PC-9 (cell line): ENCODE measurements around the gene ZSCAN31. TPM values are rescaled to one million over a fixed set of nuclear protein-coding genes. Genes with fewer than 3 reads are reported as not detected.

Experiments
- BruUV-seq: library from RNA; stranded (reverse); fragments of 400-500 nt; replicated peaks from 2 replicates; lab custom pipeline; 2021; lab: Mats Ljungman, UMichigan
- CTCF ChIA-PET: fragments of 300-600 bp; sonication (Branson Sonifier 250); formaldehyde crosslinking; loops from one replicate; lab custom pipeline; 2022; ENCODE audit warnings: antibody characterized with exemption; lab: Charles Lee
- POLR2A ChIA-PET: fragments of 300-600 bp; sonication (Branson Sonifier 250); formaldehyde crosslinking; loops from one replicate; lab custom pipeline; 2022; ENCODE audit warnings: antibody characterized with exemption; ENCODE audit not compliant: unreplicated experiment; lab: Charles Lee
- DNase-seq, 2 experiments: peaks; one replicate each; pipeline versions ENCODE4 v3.0.0 to v3.0.0-alpha.2; 2015 to 2022; ENCODE audit warnings: mixed read lengths in 1 of 2
- H2AFZ ChIP-seq: fragments of 200-600 bp; sonication (generic); 2 replicates; pipeline ENCODE4 v1.8.1; 2017; ENCODE audit warnings: antibody characterized with exemption
- H3F3A ChIP-seq: fragments of 200-600 bp; sonication (generic); 2 replicates; pipeline ENCODE4 v1.8.1; 2017; ENCODE audit warnings: antibody characterized with exemption, mild to moderate bottlenecking, low read depth; ENCODE audit not compliant: insufficient read depth
- H3K27ac ChIP-seq: fragments of 200-600 bp; sonication (generic); 2 replicates; pipeline ENCODE4 v1.6.1; 2016; ENCODE audit warnings: mixed run types
- H3K27me3 ChIP-seq: fragments of 200-600 bp; sonication (generic); 2 replicates; pipeline ENCODE4 v1.6.1; 2016; ENCODE audit warnings: low read depth, mixed run types; ENCODE audit not compliant: insufficient read depth
- H3K36me3 ChIP-seq: fragments of 200-600 bp; sonication (generic); 2 replicates; pipeline ENCODE4 v1.6.1; 2016; ENCODE audit warnings: low read depth, mixed run types
- H3K4me1 ChIP-seq: fragments of 200-600 bp; sonication (generic); replicated peaks from 2 replicates; pipeline ENCODE4 v1.6.1; 2016; ENCODE audit warnings: mixed run types; ENCODE audit not compliant: insufficient read depth
- H3K4me2 ChIP-seq: fragments of 200-600 bp; sonication (generic); 2 replicates; pipeline ENCODE4 v1.6.1; 2017; ENCODE audit warnings: mixed run types
- H3K4me3 ChIP-seq: fragments of 200-600 bp; sonication (generic); 2 replicates; pipeline ENCODE4 v1.6.1; 2016; ENCODE audit warnings: mixed run types
- H3K79me2 ChIP-seq: fragments of 200-600 bp; sonication (generic); 2 replicates; pipeline ENCODE4 v1.6.1; 2017; ENCODE audit warnings: low read depth, mixed run types
- H3K9me2 ChIP-seq: fragments of 200-600 bp; sonication (generic); 2 replicates; pipeline ENCODE4 v1.8.1; 2017; ENCODE audit warnings: mild to moderate bottlenecking; ENCODE audit not compliant: insufficient read depth
- H3K9me3 ChIP-seq: fragments of 200-600 bp; sonication (generic); 2 replicates; pipeline ENCODE4 v1.8.1; 2016; ENCODE audit warnings: low read depth; ENCODE audit not compliant: insufficient read depth
- H4K20me1 ChIP-seq: fragments of 200-600 bp; sonication (generic); 2 replicates; pipeline ENCODE4 v1.8.1; 2017; ENCODE audit not compliant: insufficient read depth
- EZH2 ChIP-seq: fragments of 200-600 bp; sonication (generic); IDR thresholded peaks from 2 replicates; pipeline ENCODE4 v1.8.0; 2017; ENCODE audit warnings: antibody characterized with exemption, low read depth
- intact Hi-C: fragments of 100-400 bp; cut with micrococcal nuclease; formaldehyde crosslinking; loops from one replicate; pipeline ENCODE4 v1.10.0; 2022; ENCODE audit not compliant: unreplicated experiment
- total RNA-seq: library from RNA; stranded (reverse); gene quantifications from 2 replicates; pipeline ENCODE4 v1.2.3, GENCODE V29; 2021
- TF ChIP-seq, protein P1 (sequence below): fragments of 200-600 bp; sonication (generic); conservative IDR thresholded peaks from 2 replicates; pipeline ENCODE4 v1.6.1; 2017; ENCODE audit warnings: mixed run types, antibody characterized with exemption, mild to moderate bottlenecking, moderate library complexity

Gene ZSCAN31
- total RNA-seq, 1 experiment from 2014 or later, result 88.8 TPM

DNA sequence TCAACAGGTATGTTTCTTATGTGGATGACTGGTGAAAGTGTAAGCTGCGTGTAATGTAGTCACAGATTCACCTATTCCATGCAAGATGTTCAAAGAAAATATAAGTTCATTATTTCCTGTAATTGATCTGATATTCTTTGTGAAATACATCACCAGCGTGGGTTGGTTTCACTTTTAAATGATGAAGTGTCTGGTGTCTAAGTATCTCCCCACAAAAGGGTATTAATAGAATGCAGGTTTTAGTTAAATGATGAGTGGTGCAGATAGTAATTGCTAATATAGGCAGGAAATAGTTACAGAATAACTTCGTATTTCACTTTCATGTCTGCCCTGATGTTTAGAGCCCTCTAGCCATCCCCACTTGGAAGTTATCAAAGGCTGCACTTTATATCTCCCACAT is 32.4 kb downstream of the ZSCAN31 start:
- TF ChIP-seq, protein P1, sequence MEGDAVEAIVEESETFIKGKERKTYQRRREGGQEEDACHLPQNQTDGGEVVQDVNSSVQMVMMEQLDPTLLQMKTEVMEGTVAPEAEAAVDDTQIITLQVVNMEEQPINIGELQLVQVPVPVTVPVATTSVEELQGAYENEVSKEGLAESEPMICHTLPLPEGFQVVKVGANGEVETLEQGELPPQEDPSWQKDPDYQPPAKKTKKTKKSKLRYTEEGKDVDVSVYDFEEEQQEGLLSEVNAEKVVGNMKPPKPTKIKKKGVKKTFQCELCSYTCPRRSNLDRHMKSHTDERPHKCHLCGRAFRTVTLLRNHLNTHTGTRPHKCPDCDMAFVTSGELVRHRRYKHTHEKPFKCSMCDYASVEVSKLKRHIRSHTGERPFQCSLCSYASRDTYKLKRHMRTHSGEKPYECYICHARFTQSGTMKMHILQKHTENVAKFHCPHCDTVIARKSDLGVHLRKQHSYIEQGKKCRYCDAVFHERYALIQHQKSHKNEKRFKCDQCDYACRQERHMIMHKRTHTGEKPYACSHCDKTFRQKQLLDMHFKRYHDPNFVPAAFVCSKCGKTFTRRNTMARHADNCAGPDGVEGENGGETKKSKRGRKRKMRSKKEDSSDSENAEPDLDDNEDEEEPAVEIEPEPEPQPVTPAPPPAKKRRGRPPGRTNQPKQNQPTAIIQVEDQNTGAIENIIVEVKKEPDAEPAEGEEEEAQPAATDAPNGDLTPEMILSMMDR, result no peak
- TF ChIP-seq EZH2, result no peak
- intact Hi-C loops, result no loop called here

DNA sequence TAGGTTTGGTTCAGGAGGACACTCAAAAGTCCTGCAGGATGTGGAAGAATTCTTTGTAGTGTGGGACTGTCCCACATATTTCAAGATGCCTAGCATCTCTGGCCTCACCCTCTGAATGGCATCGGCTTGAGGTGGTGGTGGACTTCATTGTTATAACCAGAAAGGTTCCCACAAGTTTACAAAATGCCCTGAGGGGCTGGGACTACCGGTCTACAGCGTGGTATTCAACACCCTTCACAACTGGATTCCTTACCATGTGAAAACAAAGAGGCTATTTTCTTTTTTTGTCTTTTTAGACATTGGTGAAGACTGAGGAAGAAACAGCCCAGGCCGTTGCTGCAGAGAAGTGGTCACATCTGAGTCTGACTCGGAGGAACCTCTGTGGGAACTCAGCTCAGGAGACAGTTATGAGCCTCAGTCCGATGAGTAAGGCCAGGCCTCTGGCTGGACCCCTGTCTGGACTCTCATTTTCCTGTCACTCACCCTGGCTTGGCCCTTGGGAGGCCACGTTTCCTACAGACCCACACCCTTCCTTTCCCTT is 39.4 kb downstream of the ZSCAN31 start:
- ChIA-PET POLR2A (no interaction called here), CTCF (no interaction called here)
- H3K36me3 ChIP-seq, result no peaks in the 10 kb centered on the region
- BruUV-seq, result no TSS peak
- no peak overlapping the region for H2AFZ ChIP-seq
- H3K9me3 ChIP-seq, result 0 out of 2 replicates have a peak, but pooled peaks cover 5% of the 10 kb centered on the region
- DNase-seq, result no peak
- intact Hi-C loops, result no loop called here
- H3K27ac ChIP-seq, result no peak overlapping the region
- H3K9me2 ChIP-seq, result no peaks in the 10 kb centered on the region
- no peaks in the 10 kb centered on the region for H3F3A ChIP-seq
- no peaks in the 10 kb centered on the region for H4K20me1 ChIP-seq
- no peaks in the 10 kb centered on the region for H3K27me3 ChIP-seq
- TF ChIP-seq, protein P1, result no peak
- no peak for TF ChIP-seq EZH2
- H3K4me3 ChIP-seq, result no peak overlapping the region
- H3K4me2 ChIP-seq, result no peak overlapping the region
- H3K4me1 ChIP-seq, result no peaks in the 10 kb centered on the region
- H3K79me2 ChIP-seq, result no peaks in the 10 kb centered on the region

More for the DNA sequence above, 32.4 kb downstream of the ZSCAN31 start:
- H3K4me3 ChIP-seq, result no peak overlapping the region
- H3K4me2 ChIP-seq, result no peak overlapping the region
- ChIA-PET CTCF (no interaction called here), POLR2A (no interaction called here)
- H3F3A ChIP-seq, result no peaks in the 10 kb centered on the region
- H3K4me1 ChIP-seq, result no peaks in the 10 kb centered on the region
- no peaks in the 10 kb centered on the region for H3K79me2 ChIP-seq
- no peaks in the 10 kb centered on the region for H3K9me2 ChIP-seq
- no peaks in the 10 kb centered on the region for H3K36me3 ChIP-seq
- no peaks in the 10 kb centered on the region for H4K20me1 ChIP-seq
- no peaks in the 10 kb centered on the region for H3K27me3 ChIP-seq
- H3K27ac ChIP-seq, result no peak overlapping the region
- no peak overlapping the region for H2AFZ ChIP-seq
- no peaks in the 10 kb centered on the region for H3K9me3 ChIP-seq
- BruUV-seq, result no TSS peak
- DNase-seq, result no peak

DNA sequence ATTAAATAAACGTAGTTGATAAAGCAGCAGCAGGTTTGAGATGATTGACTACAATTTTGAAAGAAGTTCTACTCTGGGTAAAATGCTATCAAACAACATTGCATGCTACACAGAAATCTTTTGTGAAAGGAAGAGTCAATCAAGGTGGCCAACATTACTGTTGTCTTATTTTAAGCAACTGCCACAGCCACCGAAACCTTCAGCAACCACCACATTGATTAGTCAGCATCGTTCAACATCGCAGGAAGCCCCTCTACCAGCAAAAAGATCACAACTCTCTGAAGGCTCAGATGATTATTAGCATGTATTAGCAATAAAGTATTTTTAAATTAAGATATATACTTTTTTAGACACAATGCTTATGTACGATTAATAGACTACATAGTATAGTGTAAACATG is 40.6 kb downstream of the ZSCAN31 start:
- POLR2A ChIA-PET, result no interaction called here
- 0 out of 2 replicates have a peak, but pooled peaks cover 7% of the 10 kb centered on the region for H3K9me3 ChIP-seq

More for the DNA sequence above, 40.6 kb downstream of the ZSCAN31 start:
- BruUV-seq, result no TSS peak
- Histone ChIP-seq H3K27me3 (no peaks in the 10 kb centered on the region), H3F3A (no peaks in the 10 kb centered on the region), H3K4me1 (no peaks in the 10 kb centered on the region), H3K27ac (no peak overlapping the region), H2AFZ (no peak overlapping the region), H3K4me3 (no peak overlapping the region), H3K79me2 (no peaks in the 10 kb centered on the region), H4K20me1 (no peaks in the 10 kb centered on the region), H3K9me2 (no peaks in the 10 kb centered on the region), H3K36me3 (no peaks in the 10 kb centered on the region), H3K4me2 (no peak overlapping the region)
- intact Hi-C loops, result no loop called here
- CTCF ChIA-PET, result no interaction called here
- no peak for DNase-seq
- no peak for TF ChIP-seq EZH2
- TF ChIP-seq, protein P1, result no peak
